IMR-90 (cell line): ENCODE data around the gene TTLL11. TPM values are rescaled to one million over a fixed set of nuclear protein-coding genes. Genes with fewer than 3 reads are reported as not detected.
A peak's percentile ranks its signal among the peaks of the same experiment; 100 is the strongest.

Experiments used
- ATAC-seq: fragments of 200-7000 bp; cut with Tn5 transposase; 2 replicates; pipeline ENCODE4 v1.9.1; 2020; ENCODE audit warnings: low read depth, mild to moderate bottlenecking, moderate library complexity
- BruUV-seq: library from RNA; stranded (reverse); fragments of 400-500 nt; replicated peaks from 2 replicates; lab custom pipeline; 2021; lab: Mats Ljungman, UMichigan
- CTCF ChIA-PET: fragments of 300-600 bp; formaldehyde crosslinking; extraction: SDS; loops from one replicate; lab custom pipeline; 2021; ENCODE audit warnings: antibody characterized with exemption; lab: Yijun Ruan, JAX
- POLR2A ChIA-PET: fragments of 300-600 bp; sonication (Branson Sonifier 250); formaldehyde crosslinking; loops from one replicate; lab custom pipeline; 2022; ENCODE audit warnings: antibody characterized with exemption; ENCODE audit not compliant: unreplicated experiment; lab: Charles Lee
- DNase-seq: peaks from one replicate; pipeline ENCODE4 v3.0.0; 2013
- H2AFZ ChIP-seq: replicated peaks from 2 replicates; pipeline ENCODE3; 2013; ENCODE audit warnings: low read length, mild to moderate bottlenecking; ENCODE audit not compliant: poor library complexity
- H2AK5ac ChIP-seq: 2 replicates; pipeline ENCODE4 v1.6.1; 2013; ENCODE audit warnings: low read depth, low read length, inconsistent platforms
- H2AK9ac ChIP-seq: replicated peaks from 2 replicates; pipeline ENCODE3; 2013; ENCODE audit warnings: mild to moderate bottlenecking, low read depth, low read length, moderate library complexity; ENCODE audit not compliant: poor library complexity
- H2BK120ac ChIP-seq: 2 replicates; pipeline ENCODE4 v1.6.1; 2013; ENCODE audit warnings: low read depth, low read length, inconsistent platforms
- H2BK15ac ChIP-seq: 3 replicates; pipeline ENCODE4 v1.6.1; 2013; ENCODE audit warnings: low read depth, low read length, inconsistent platforms
- H2BK20ac ChIP-seq: 2 replicates; pipeline ENCODE4 v1.6.1; 2013; ENCODE audit warnings: low read depth, mild to moderate bottlenecking, inconsistent platforms, low read length, moderate library complexity
- H2BK5ac ChIP-seq: 2 replicates; pipeline ENCODE4 v1.6.1; 2013; ENCODE audit warnings: mild to moderate bottlenecking, low read depth, low read length, inconsistent platforms; ENCODE audit not compliant: poor library complexity, severe bottlenecking
- H3K14ac ChIP-seq: replicated peaks from 2 replicates; pipeline ENCODE4 v1.6.1; 2013; ENCODE audit warnings: low read depth, low read length, inconsistent platforms
- H3K18ac ChIP-seq: 2 replicates; pipeline ENCODE4 v1.6.1; 2013; ENCODE audit warnings: low read depth, low read length, control low read depth
- H3K23ac ChIP-seq: 2 replicates; pipeline ENCODE4 v1.6.1; 2013; ENCODE audit warnings: low read depth, low read length, inconsistent platforms
- H3K27ac ChIP-seq: 2 replicates; pipeline ENCODE4 v1.5.1; 2013; ENCODE audit warnings: mild to moderate bottlenecking, control low read depth, low read length; ENCODE audit not compliant: insufficient read depth
- H3K27me3 ChIP-seq: 2 replicates; pipeline ENCODE4 v1.6.1; 2013; ENCODE audit warnings: low read length; ENCODE audit not compliant: control insufficient read depth, insufficient read depth
- H3K36me3 ChIP-seq: 2 replicates; pipeline ENCODE4 v1.6.1; 2013; ENCODE audit warnings: low read length, mixed read lengths; ENCODE audit not compliant: control insufficient read depth, insufficient read depth
- H3K4ac ChIP-seq: 2 replicates; pipeline ENCODE4 v1.6.1; 2013; ENCODE audit warnings: low read depth, low read length, inconsistent platforms
- H3K4me1 ChIP-seq: 2 replicates; pipeline ENCODE4 v1.6.1; 2013; ENCODE audit warnings: low read length, mixed read lengths; ENCODE audit not compliant: control insufficient read depth, insufficient read depth
- H3K4me2 ChIP-seq: 2 replicates; pipeline ENCODE4 v1.6.1; 2013; ENCODE audit warnings: low read depth, mild to moderate bottlenecking, control low read depth, low read length, moderate library complexity
- H3K4me3 ChIP-seq: 2 replicates; pipeline ENCODE4 v1.5.1; 2013; ENCODE audit warnings: low read depth, mild to moderate bottlenecking, control low read depth, low read length, moderate library complexity; ENCODE audit not compliant: insufficient read depth
- H3K56ac ChIP-seq: 2 replicates; pipeline ENCODE4 v1.6.1; 2013; ENCODE audit warnings: low read length, inconsistent platforms; ENCODE audit not compliant: insufficient read depth; ENCODE audit errors: extremely low read depth
- H3K79me1 ChIP-seq, 2 experiments: 2 replicates each; pipeline ENCODE4 v1.6.1; 2013; ENCODE audit warnings: low read length in 2 of 2, inconsistent platforms in 1 of 2, low read depth in 1 of 2
- H3K9ac ChIP-seq: 2 replicates; pipeline ENCODE4 v1.6.1; 2013; ENCODE audit warnings: low read depth, low read length, control low read depth
- H3K9me1 ChIP-seq: 2 replicates; pipeline ENCODE4 v1.6.1; 2013; ENCODE audit warnings: low read length, inconsistent platforms; ENCODE audit not compliant: insufficient read depth
- H3K9me3 ChIP-seq: 2 replicates; pipeline ENCODE4 v1.6.1; 2013; ENCODE audit warnings: low read length; ENCODE audit not compliant: control insufficient read depth, insufficient read depth
- H4K20me1 ChIP-seq: 2 replicates; pipeline ENCODE4 v1.6.1; 2013; ENCODE audit warnings: low read length, inconsistent platforms; ENCODE audit not compliant: insufficient read depth
- H4K5ac ChIP-seq: 2 replicates; pipeline ENCODE4 v1.6.1; 2013; ENCODE audit warnings: mild to moderate bottlenecking, low read depth, low read length, control low read depth
- H4K8ac ChIP-seq, 2 experiments: 2 replicates each; pipeline ENCODE4 v1.6.1; 2013; ENCODE audit warnings: low read depth in 2 of 2, low read length in 2 of 2, control low read depth in 1 of 2, inconsistent platforms in 1 of 2
- H4K91ac ChIP-seq: 2 replicates; pipeline ENCODE4 v1.6.1; 2013; ENCODE audit warnings: low read depth, low read length, inconsistent platforms; ENCODE audit not compliant: insufficient read depth
- CHD1 ChIP-seq: IDR thresholded peaks from 2 replicates; pipeline ENCODE4 v1.6.1; 2012; ENCODE audit warnings: low read depth, low read length, improper control_type of control experiment
- CTCF ChIP-seq: conservative IDR thresholded peaks from 2 replicates; pipeline ENCODE4 v1.5.1; 2012; ENCODE audit warnings: mild to moderate bottlenecking, low read depth, low read length, improper control_type of control experiment
- FOS ChIP-seq: fragments of 150-350 bp; IDR thresholded peaks from 2 replicates; pipeline ENCODE4 v1.6.1; 2016; ENCODE audit warnings: low read depth, low read length
- RCOR1 ChIP-seq: IDR thresholded peaks from 2 replicates; pipeline ENCODE4 v1.6.1; 2012; ENCODE audit warnings: mild to moderate bottlenecking, low read length, improper control_type of control experiment; ENCODE audit not compliant: insufficient replicate concordance
- WGBS, 2 experiments: methylation state at CpG; one replicate each; pipeline versions ENCODE4 v1.1.5 to v1.1.7; 2013; ENCODE audit warnings: missing lambda C conversion rate in 2 of 2; ENCODE audit not compliant: insufficient read length in 1 of 2; ENCODE audit errors: extremely low coverage in 2 of 2; 5-methylcytosine and 5-hydroxymethylcytosine counted together
- dilution Hi-C: fragments of 300-500 bp; cut with HindIII; formaldehyde crosslinking; loops from one replicate; pipeline ENCODE4 v1.14.3; 2018; ENCODE audit warnings: low sequenced_read_pairs; ENCODE audit not compliant: unreplicated experiment
- in situ Hi-C: fragments of 300-500 bp; cut with MboI; formaldehyde crosslinking; loops from 3 replicates; pipeline ENCODE4 v1.14.3; 2019; ENCODE audit warnings: low sequenced_read_pairs, inconsistent platforms, mixed read lengths
- intact Hi-C: fragments of 100-400 bp; cut with micrococcal nuclease; formaldehyde crosslinking; loops from 2 replicates; pipeline ENCODE4 v1.10.0; 2022
- polyA plus RNA-seq, 3 experiments: library from polyadenylated mRNA; depleted of rRNA; stranded (reverse); fragments of >200 nt; gene quantifications; 2 replicates each; pipeline ENCODE4 v1.2.3, GENCODE V29; 2012; ENCODE audit warnings: low replicate concordance in 1 of 3
- total RNA-seq: library from RNA; depleted of rRNA; stranded (reverse); fragments of >200 nt; gene quantifications from 2 replicates; pipeline ENCODE4 v1.2.3, GENCODE V29; 2012

Gene TTLL11
- total and polyA plus RNA-seq, 2 of the 4 experiments (the other 2 are of a cell fraction), result 2.0 to 4.6 TPM

GRCh38 chr9:121871431-121872025 lies 221.6 kb downstream of the TTLL11 start:
- H2AK9ac ChIP-seq, result no peak overlapping the region
- in situ Hi-C loops, result no loop called here
- H3K9ac ChIP-seq, result no peak overlapping the region
- no peak overlapping the region for H4K8ac ChIP-seq
- no peaks in the 10 kb centered on the region; the same call in 1 of the 2 replicates for H4K20me1 ChIP-seq
- no peak overlapping the region for H4K5ac ChIP-seq
- H3K36me3 ChIP-seq, result no peaks in the 10 kb centered on the region
- TF ChIP-seq CTCF (no peak), FOS (peak; percentile 61), RCOR1 (no peak), CHD1 (no peak)
- no peak overlapping the region for H3K56ac ChIP-seq
- no peak overlapping the region for H4K91ac ChIP-seq
- no peaks in the 10 kb centered on the region for H3K27me3 ChIP-seq
- peak; percentile 46 for ATAC-seq
- dilution Hi-C loops, result no loop called here
- peak; percentile 64 for DNase-seq
- no peak overlapping the region for H2BK120ac ChIP-seq
- H3K9me3 ChIP-seq, result no peaks in the 10 kb centered on the region
- peak overlapping the region; percentile 20; the same call in 1 of the 2 replicates for H3K4ac ChIP-seq
- no peak overlapping the region for H3K18ac ChIP-seq
- H2AK5ac ChIP-seq, result 0 out of 2 replicates have a peak overlapping the region, but pooled peaks have one; percentile 44
- H2BK20ac ChIP-seq, result no peak overlapping the region
- BruUV-seq, result no TSS peak
- peaks cover 10% of the 10 kb centered on the region for H3K9me1 ChIP-seq
- no peak overlapping the region for H3K4me3 ChIP-seq
- WGBS, 2 experiments, result 80% methylated on average over 5 of the region's 8 CpGs; no CpG with 5 or more reads in 1 of the 2 experiments
- ChIA-PET CTCF (no interaction called here), POLR2A (no interaction called here)
- H3K79me1 ChIP-seq, result no peaks in the 10 kb centered on the region
- H3K23ac ChIP-seq, result no peak overlapping the region
- peak overlapping the region; percentile 36 for H2AFZ ChIP-seq
- no peak overlapping the region for H3K4me2 ChIP-seq
- H3K4me1 ChIP-seq, result peaks cover 6% of the 10 kb centered on the region
- H3K14ac ChIP-seq, result no peak overlapping the region; the same call in 1 of the 2 replicates
- H2BK15ac ChIP-seq, result no peak overlapping the region
- no peak overlapping the region for H2BK5ac ChIP-seq
- no peak overlapping the region for H3K27ac ChIP-seq
- intact Hi-C loops, result no loop called here
